Stimulated activated CD8-positive, alpha-beta memory T cell treated with anti-CD3 and anti-CD28 coated beads, Interleukin-12 subunit alpha, Interleukin-12 subunit beta, amount 100 ng/mL, for 24 hours (primary cell): ENCODE measurements around the gene PUSL1.
A peak's percentile ranks its signal among the peaks of the same experiment; 100 is the strongest.

ENCODE experiments used
- DNase-seq: peaks from one replicate; pipeline ENCODE4 v3.0.0-alpha.2; 2020; ENCODE audit errors: extremely low read depth

PUSL1 gene

GRCh38 chr1:1324524-1325287, 16.3 kb downstream of the PUSL1 start, which contains the start of the genes CPTP and INTS11:
CPTP (plus strand) TSS chr1:1324802; CDS start chr1:1326911, 2,109 bp downstream.
INTS11 (minus strand) TSS chr1:1324660; CDS start chr1:1324608, 52 bp downstream.
- DNase-seq = peak; percentile 92

GRCh38 chr1:1325288-1326074, 17.1 kb downstream of the PUSL1 start:
- no peak for DNase-seq

- no peak for DNase-seq
Observed at GRCh38 chr1:1326075-1326605, 17.7 kb downstream of the PUSL1 start.

- DNase-seq = no peak
Observed at GRCh38 chr1:1327291-1327690, 18.9 kb downstream of the PUSL1 start.

- DNase-seq = no peak
Observed at GRCh38 chr1:1328254-1328653, 19.9 kb downstream of the PUSL1 start.

GRCh38 chr1:1329304-1330210, 21.2 kb downstream of the PUSL1 start:
- no peak for DNase-seq

GRCh38 chr1:1330366-1331067, 22.1 kb downstream of the PUSL1 start:
- DNase-seq = no peak

GRCh38 chr1:1331068-1331965, 22.9 kb downstream of the PUSL1 start, which contains the start of gene TAS1R3:
TAS1R3 (plus strand) TSS chr1:1331280; CDS start chr1:1331346, 66 bp downstream.
- DNase-seq = no peak

GRCh38 chr1:1332031-1332755, 23.8 kb downstream of the PUSL1 start:
- no peak for DNase-seq

GRCh38 chr1:1332774-1333480, 24.5 kb downstream of the PUSL1 start:
- DNase-seq = no peak

- no peak for DNase-seq
Observed at GRCh38 chr1:1333551-1334241, 25.3 kb downstream of the PUSL1 start.

GRCh38 chr1:1334835-1335234, 26.4 kb downstream of the PUSL1 start:
- no peak for DNase-seq

- DNase-seq = no peak
Observed at GRCh38 chr1:1335283-1335682, 26.9 kb downstream of the PUSL1 start.

- DNase-seq = no peak
Observed at GRCh38 chr1:1335792-1336248, 27.4 kb downstream of the PUSL1 start.

GRCh38 chr1:1336446-1336845, 28.0 kb downstream of the PUSL1 start:
- no peak for DNase-seq

GRCh38 chr1:1336931-1337792, 28.8 kb downstream of the PUSL1 start:
- DNase-seq = no peak

GRCh38 chr1:1337793-1338147, 29.4 kb downstream of the PUSL1 start:
- DNase-seq = no peak
